Activated T-cell treated with anti-CD3 and anti-CD28 coated beads, Interleukin-2, amount 50 U/mL, for 72 hours (primary cell): ENCODE measurements around the gene DDIAS. TPM values are rescaled to one million over a fixed set of nuclear protein-coding genes. Genes with fewer than 3 reads are reported as not detected.
"Not testable (repeated sequence)": the region's sequence is repeated elsewhere in the genome, so short reads cannot be mapped to it uniquely, and the experiment has no call there.

Experiments used
- ATAC-seq, 2 donors: fragments of 150-1000 bp; cut with Tn5 transposase; replicated peaks in 1 of 2; 2 replicates each; pipeline ENCODE4 v1.10.0; 2021; ENCODE audit warnings: moderate library complexity in 2 of 2, mild to moderate bottlenecking in 1 of 2
- DNase-seq, 2 donors: peaks; one replicate each; pipeline ENCODE4 v3.0.0; 2021 to 2022; ENCODE audit warnings: mixed read lengths in 1 of 2
- H3K27ac Mint-ChIP-seq: one replicate; pipeline ENCODE4 v1.8.0; 2022; ENCODE audit warnings: mild to moderate bottlenecking, moderate library complexity, mixed read lengths
- H3K27me3 Mint-ChIP-seq: one replicate; pipeline ENCODE4 v1.8.0; 2022; ENCODE audit warnings: low read depth, mixed read lengths
- H3K36me3 Mint-ChIP-seq, 2 donors: one replicate each; pipeline ENCODE4 v1.8.0; 2022; ENCODE audit warnings: mixed read lengths in 2 of 2, mild to moderate bottlenecking in 1 of 2; ENCODE audit not compliant: insufficient read depth in 2 of 2
- H3K4me1 Mint-ChIP-seq: one replicate; pipeline ENCODE4 v1.8.0; 2022; ENCODE audit warnings: low read depth, mixed read lengths
- H3K4me3 Mint-ChIP-seq, 2 donors: one replicate each; pipeline ENCODE4 v1.8.0; 2022; ENCODE audit warnings: mild to moderate bottlenecking in 2 of 2, mixed read lengths in 2 of 2, moderate library complexity in 2 of 2
- H3K9me3 Mint-ChIP-seq, 2 donors: one replicate each; pipeline ENCODE4 v1.8.0; 2022; ENCODE audit warnings: mixed read lengths in 2 of 2
- total RNA-seq, 2 donors: library from RNA; stranded (reverse); gene quantifications; one replicate each; pipeline ENCODE4 v1.2.3, GENCODE V29; 2022

The DDIAS gene
- total RNA-seq, 2 donors from 2014 or later = 15.0 to 19.5 TPM

DNA sequence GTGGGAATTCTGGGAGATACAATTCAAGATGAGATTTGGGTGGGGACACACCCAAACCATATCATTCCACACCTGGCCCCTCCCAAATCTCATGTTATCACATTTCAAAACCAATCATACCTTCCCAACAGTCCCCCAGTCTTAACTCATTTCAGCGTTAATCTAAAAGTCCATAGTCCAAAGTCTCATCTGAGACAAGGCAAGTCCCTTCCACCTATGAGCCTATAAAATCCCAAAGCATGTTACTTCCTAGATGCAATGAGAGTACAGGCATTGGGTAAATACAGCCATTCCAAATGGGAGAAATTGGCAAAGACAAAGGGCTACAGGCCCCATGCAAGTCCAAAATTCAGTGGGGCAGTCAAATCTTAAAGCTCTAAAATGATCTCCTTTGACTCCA lies 41.9 kb downstream of the DDIAS start:
- peaks cover 3 to 14% of the 10 kb centered on the region in 2 donors for H3K36me3 Mint-ChIP-seq
- not testable (repeated sequence) for H3K4me3 Mint-ChIP-seq, ATAC-seq, H3K9me3 Mint-ChIP-seq, H3K27me3 Mint-ChIP-seq, H3K27ac Mint-ChIP-seq, H3K4me1 Mint-ChIP-seq, DNase-seq

DNA sequence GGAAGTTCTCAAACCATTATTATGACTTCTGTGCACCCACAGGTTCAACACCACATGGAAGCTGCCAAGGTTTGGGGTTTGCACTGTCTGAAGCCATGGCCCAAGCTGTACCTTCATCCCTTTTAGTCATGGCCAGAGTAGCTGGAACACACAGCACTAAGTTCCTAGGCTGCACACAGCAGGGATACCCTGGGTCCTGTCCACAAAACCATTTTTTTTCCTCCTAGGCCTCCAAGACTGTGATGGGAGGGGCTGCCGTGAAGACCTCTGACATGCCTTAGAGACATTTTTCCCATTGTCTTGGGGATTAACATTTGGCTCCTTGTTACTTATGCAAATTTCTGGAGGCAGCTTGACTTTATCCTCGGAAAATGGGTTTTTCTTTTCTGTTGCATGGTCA lies 42.7 kb downstream of the DDIAS start:
- H3K27me3 Mint-ChIP-seq = no peaks in the 10 kb centered on the region
- peaks cover 3 to 7% of the 10 kb centered on the region in 2 donors for H3K9me3 Mint-ChIP-seq
- DNase-seq = no peak
- peaks cover 10% of the 10 kb centered on the region for H3K4me1 Mint-ChIP-seq
- H3K4me3 Mint-ChIP-seq = no peak overlapping the region
- ATAC-seq = no peak
- no peak overlapping the region for H3K27ac Mint-ChIP-seq
- peaks cover 3 to 14% of the 10 kb centered on the region in 2 donors for H3K36me3 Mint-ChIP-seq

DNA sequence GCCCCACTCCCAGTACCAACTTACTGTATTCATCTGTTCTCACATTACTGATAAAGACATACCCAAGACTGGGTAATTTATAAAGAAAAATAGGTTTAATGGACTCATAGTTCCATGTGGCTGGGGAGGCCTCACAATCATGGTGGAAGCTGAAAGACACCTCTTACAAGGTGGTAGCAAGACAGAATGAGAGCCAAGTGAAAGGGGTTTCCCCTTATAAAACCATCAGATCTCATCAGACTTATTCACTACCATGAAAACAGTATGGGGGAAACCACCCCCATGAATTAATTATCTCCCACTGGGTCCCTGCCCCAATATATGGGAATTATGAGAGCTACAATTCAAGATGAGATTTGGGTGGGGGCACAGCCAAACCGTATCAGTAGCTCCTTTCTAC lies 43.5 kb downstream of the DDIAS start:
- not testable (repeated sequence) for H3K4me1 Mint-ChIP-seq, DNase-seq, ATAC-seq, H3K27me3 Mint-ChIP-seq, H3K27ac Mint-ChIP-seq, H3K4me3 Mint-ChIP-seq, H3K9me3 Mint-ChIP-seq
- peaks cover 5 to 11% of the 10 kb centered on the region in 2 donors for H3K36me3 Mint-ChIP-seq

DNA sequence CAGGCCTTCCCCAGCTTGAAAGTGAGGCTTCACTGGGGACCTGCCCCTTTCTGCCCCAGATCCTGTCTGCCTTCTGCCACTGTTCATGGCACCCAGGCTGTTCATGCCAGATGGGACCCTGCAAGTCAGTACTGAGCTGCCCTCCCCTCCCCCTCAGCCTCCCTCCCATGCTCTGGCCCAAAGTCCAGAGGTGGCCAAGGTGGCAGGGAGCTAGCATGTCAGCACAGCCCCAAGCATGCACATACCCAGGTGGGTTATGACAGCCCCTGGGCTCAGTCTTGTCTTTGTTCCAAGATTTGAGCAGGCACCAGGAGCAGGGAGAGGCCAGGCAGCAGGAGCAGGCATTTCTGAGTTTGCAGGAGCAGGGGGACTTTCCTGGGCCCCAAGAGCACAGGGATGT lies 44.1 kb downstream of the DDIAS start:
- Mint-ChIP-seq H3K4me1 (peaks cover 10% of the 10 kb centered on the region), H3K36me3 (peaks cover 4 to 11% of the 10 kb centered on the region in 2 donors), H3K27ac (no peak overlapping the region), H3K4me3 (no peak overlapping the region), H3K9me3 (peaks cover 2 to 6% of the 10 kb centered on the region in 2 donors), H3K27me3 (no peaks in the 10 kb centered on the region)
- DNase-seq = no peak
- ATAC-seq = no peak

DNA sequence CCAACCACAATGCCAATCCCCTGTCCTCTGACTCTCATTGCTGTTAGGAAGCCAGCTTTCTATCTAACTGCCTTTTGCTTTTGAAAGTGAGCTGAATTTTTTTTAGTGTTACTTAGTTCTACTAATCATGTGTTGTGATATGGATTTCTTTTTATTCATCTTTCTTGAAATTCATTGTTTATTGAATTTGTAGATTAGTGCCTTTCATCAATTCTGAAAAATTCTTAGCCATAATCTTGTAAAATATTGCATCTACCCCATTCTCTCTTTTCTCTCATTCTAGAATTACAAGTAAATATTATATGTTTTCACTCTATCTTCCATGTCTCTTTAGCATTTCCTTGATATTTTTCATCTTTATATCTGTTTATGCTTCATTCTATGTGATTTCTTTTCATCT lies 47.8 kb downstream of the DDIAS start:
- Mint-ChIP-seq H3K27ac (no peak overlapping the region), H3K9me3 (peaks cover 14 to 15% of the 10 kb centered on the region in 2 donors), H3K4me3 (no peak overlapping the region), H3K4me1 (peaks cover 10% of the 10 kb centered on the region), H3K36me3 (peaks cover 9 to 21% of the 10 kb centered on the region in 2 donors), H3K27me3 (no peaks in the 10 kb centered on the region)
- ATAC-seq = no peak
- no peak for DNase-seq

DNA sequence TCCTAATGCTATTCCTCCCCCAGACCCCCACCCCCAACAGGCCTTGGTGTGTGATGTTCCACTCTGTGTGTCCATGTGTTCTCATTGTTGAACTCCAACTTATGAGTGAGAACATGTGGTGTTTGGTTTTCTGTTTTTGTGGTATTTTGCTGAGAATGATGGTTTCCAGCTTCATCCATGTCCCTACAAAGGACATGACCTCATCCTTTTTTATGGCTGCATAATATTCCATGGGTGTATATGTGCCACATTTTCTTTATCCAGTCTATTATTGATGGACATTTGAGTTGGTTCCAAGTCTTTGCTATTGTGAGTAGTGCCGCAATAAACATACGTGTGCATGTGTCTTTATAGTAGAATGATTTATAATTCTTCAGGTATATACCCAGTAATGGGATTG lies 49.0 kb downstream of the DDIAS start:
- H3K36me3 Mint-ChIP-seq = peaks cover 17 to 26% of the 10 kb centered on the region in 2 donors
- DNase-seq = not testable (repeated sequence)

DNA sequence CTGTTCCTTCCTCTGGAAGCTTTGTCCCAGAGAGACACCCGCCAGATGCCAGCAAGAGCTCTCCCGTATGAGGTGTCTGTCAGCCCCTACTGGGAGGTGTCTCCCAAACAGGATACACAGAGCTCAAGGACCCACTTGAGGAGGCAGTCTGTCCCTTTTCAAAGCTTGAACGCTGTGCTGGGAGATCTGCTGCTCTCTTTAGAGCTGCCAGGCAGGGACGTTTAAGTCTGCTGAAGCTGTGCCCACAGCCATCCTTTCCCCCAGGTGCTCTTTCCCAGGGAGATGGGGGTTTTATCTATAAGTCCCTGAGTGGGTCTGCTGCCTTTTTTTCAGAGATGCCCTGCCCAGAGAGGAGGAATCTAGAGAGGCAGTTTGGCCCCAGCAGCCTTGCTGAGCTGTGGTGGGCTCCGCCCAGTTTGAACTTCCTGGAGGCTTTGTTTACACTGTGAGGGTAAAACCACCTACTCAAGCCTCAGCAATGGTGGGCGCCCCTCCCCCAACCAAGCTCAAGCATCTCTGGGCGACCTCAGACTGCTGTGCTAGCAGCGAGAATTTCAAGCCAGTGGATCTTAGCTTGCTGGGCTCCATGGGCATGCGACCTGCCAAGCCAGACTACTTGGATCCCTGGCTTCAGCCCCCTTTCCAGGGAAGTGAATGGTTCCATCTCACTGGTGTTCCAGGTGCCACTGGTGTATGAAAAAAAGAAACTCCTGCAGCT lies 54.4 kb downstream of the DDIAS start:
- Mint-ChIP-seq H3K4me1 (peaks cover 53% of the 10 kb centered on the region), H3K4me3 (peak overlapping the region; percentile 8 to 16), H3K36me3 (peaks cover 20 to 37% of the 10 kb centered on the region in 2 donors), H3K27ac (peak overlapping the region; percentile 3), H3K9me3 (peaks cover 17 to 23% of the 10 kb centered on the region in 2 donors)
- peak; percentile 33 to 53 for ATAC-seq
- DNase-seq = peak; percentile 67 to 71
- H3K27me3 Mint-ChIP-seq = not testable (repeated sequence)

More for the DNA sequence above, 49.0 kb downstream of the DDIAS start:
- H3K4me1 Mint-ChIP-seq, ATAC-seq, H3K27ac Mint-ChIP-seq, H3K27me3 Mint-ChIP-seq, H3K4me3 Mint-ChIP-seq: not testable (repeated sequence)
- H3K9me3 Mint-ChIP-seq = peaks cover 15 to 19% of the 10 kb centered on the region in 2 donors

DNA sequence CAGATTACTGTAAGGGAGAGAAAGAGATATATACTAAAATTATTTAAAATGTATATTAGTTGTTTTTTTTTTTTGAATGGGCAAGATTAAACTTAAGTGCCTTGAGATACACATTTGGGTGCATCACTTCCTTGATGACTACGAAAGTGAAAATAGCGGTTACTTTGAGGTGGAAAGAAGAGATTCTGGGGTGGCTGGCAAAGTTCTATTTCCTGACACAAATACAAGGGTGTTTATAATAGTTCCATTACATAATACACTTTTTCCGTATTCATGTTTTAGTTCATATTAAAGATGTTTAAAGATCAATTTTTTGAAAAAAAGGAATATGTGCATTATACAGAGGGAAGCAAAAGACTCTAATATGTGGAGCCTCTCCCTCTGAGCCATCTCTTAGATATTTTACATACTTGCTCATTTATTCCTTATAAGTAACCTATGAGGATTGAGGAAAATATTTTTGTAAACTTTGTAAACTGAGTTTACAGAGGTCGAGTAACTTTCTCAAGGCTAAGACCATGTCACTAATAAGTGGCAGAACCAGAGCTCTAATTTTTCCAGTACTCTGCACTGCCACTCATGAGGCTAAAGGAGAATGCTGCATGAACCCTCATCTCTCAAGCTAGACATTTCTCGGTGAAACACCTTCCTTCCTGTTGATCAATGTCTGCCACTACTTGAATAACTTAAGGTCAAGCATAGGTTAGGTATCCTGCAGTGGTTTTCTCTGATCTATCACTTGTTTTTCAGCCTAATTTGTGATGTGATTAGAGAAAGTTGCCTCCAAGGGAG lies 58.6 kb downstream of the DDIAS start:
- H3K27me3 Mint-ChIP-seq = no peaks in the 10 kb centered on the region
- peaks cover 66% of the 10 kb centered on the region for H3K4me1 Mint-ChIP-seq
- DNase-seq = peak; percentile 35 to 36
- ATAC-seq = peak; percentile 84 to 88
- H3K27ac Mint-ChIP-seq = peak overlapping the region; percentile 4
- H3K4me3 Mint-ChIP-seq = peak overlapping the region; percentile 61 to 81
- H3K9me3 Mint-ChIP-seq = peaks cover 6% of the 10 kb centered on the region in 2 donors
- peaks cover 7 to 15% of the 10 kb centered on the region in 2 donors for H3K36me3 Mint-ChIP-seq

DNA sequence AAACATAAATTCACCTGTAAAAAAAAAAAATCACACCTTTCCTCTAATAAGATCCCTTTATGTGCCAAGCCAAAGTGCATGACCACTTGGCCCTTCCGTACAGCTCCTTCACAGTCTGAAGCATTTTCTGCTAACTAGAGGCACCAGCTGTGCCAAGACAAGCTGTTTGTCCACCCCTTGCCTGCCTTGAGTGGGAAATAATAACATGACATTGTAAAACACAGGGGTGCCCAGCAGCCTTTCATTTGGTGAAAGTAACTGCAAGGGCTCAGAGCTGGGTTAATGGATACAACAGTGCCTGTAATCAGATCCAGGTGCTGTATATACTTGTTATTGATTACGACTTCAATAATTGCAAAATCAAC lies 59.2 kb downstream of the DDIAS start:
- Mint-ChIP-seq H3K27me3 (no peaks in the 10 kb centered on the region), H3K27ac (no peak overlapping the region), H3K36me3 (peaks cover 5 to 12% of the 10 kb centered on the region in 2 donors), H3K4me1 (peaks cover 66% of the 10 kb centered on the region), H3K4me3 (peak overlapping the region; percentile 61 to 81), H3K9me3 (peaks cover 4% of the 10 kb centered on the region in 2 donors)
- peak in 1 of 2 donors; percentile 2 for ATAC-seq
- no peak for DNase-seq

DNA sequence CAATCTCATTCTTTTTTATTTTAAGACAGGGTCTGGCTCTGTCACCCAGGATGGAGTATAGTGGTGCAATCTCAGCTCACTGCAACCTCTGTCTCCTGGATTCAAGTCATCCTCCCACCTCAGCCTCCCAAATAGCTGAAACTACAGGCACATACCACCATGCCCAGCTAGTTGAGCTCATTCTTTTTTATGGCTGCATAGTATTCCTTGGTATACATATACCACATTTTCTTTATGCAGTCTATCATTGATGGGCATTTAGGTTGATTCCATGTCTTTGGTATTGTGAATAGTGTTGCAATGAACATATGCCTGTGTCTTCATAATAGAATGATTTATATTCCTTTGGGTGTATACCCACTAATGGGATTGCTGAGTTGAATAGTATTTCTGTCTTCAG lies 60.5 kb downstream of the DDIAS start:
- ATAC-seq, DNase-seq, H3K27ac Mint-ChIP-seq, H3K36me3 Mint-ChIP-seq, H3K9me3 Mint-ChIP-seq, H3K27me3 Mint-ChIP-seq, H3K4me3 Mint-ChIP-seq: not testable (repeated sequence)
- H3K4me1 Mint-ChIP-seq = peaks cover 57% of the 10 kb centered on the region

DNA sequence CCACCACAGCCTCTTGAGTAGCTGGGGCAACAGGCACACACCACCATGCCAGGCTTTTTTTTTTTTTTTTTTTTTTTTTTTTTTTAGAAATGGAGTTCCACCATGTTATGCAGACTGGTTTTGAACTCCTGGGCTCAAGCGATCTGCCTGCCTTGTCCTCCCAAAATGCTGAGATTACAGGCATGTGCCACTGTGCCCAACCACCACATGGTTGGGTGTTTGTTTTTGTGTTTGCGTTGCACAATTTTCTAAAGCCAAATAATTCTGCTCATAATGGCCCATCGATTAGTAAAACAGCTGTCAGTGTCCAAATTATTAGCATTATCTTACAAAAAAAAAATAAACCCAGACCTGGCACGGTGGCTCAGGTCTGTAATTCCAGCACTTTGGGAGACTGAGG lies 65.8 kb downstream of the DDIAS start:
- DNase-seq = no peak
- peaks cover 52% of the 10 kb centered on the region for H3K4me1 Mint-ChIP-seq
- H3K27me3 Mint-ChIP-seq = no peaks in the 10 kb centered on the region
- no peak overlapping the region for H3K27ac Mint-ChIP-seq
- no peak for ATAC-seq
- peaks cover 6 to 7% of the 10 kb centered on the region in 2 donors for H3K9me3 Mint-ChIP-seq
- H3K36me3 Mint-ChIP-seq = peaks cover 0 to 2% of the 10 kb centered on the region in 2 donors
- H3K4me3 Mint-ChIP-seq = no peak overlapping the region

DNA sequence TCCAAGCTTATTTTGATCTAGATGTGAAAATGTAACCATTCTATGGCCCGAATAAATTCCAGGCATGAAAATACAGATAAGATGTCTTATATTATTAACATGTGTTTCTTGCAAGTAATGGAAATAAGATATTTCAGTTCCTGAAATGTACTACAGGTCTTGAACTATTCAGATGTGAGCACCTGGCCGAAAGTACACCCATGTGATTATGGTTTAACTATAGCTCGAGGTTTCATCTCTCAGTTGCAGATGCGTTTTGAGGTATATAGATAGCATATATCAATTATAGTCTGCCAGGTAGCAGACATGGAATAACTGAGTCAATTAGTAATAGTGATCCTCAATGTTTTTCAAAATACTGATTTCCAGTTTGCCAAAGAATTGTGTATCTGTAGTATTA lies 68.3 kb downstream of the DDIAS start:
- Mint-ChIP-seq H3K36me3 (peaks cover 0 to 1% of the 10 kb centered on the region in 2 donors), H3K4me1 (peaks cover 53% of the 10 kb centered on the region), H3K27ac (no peak overlapping the region), H3K9me3 (peaks cover 6 to 7% of the 10 kb centered on the region in 2 donors), H3K27me3 (peaks cover 10% of the 10 kb centered on the region), H3K4me3 (no peak overlapping the region)
- DNase-seq (no peak), ATAC-seq (peak in 1 of 2 donors; percentile 34)

DNA sequence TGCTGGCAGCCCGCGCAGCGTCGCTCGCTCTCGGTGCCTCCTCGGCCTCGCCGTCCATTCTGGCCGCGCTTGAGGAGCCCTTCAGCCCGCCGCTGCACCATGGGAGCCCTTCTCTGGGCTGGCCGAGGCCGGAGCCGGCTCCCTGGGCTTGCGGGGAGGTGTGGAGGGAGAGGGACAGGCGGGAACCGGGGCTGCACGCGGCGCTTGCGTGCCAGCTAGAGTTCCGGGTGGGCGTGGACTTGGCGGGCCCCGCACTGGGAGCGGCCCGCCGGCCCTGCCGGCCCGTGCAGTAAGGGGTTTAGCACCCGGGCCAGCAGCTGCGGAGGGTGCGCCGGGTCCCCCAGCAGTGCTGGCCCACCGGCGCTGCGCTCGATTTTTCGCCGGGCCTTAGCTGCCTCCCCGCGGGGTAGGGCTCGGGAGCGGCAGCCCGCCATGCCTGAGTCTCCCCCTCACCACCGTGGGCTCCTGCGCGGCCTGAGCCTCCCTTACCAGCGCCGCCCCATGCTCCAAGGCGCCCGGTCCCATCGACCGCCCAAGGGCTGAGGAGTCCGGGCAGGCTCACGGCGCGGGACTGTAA lies 69.1 kb downstream of the DDIAS start:
- ATAC-seq = peak in 1 of 2 donors; percentile 14
- DNase-seq, H3K9me3 Mint-ChIP-seq, H3K36me3 Mint-ChIP-seq, H3K4me3 Mint-ChIP-seq, H3K27ac Mint-ChIP-seq: not testable (repeated sequence)
- peaks cover 10% of the 10 kb centered on the region for H3K27me3 Mint-ChIP-seq
- H3K4me1 Mint-ChIP-seq = peaks cover 46% of the 10 kb centered on the region
